ENCODE measurements around the gene GALNT16.

GRCh38 chr14:69404883-69405282 lies 144.9 kb downstream of the GALNT16 start:
- TF ChIP-seq CTCF (IDR thresholded peaks at IDR 0.05; ENCODE audit: poor library complexity) (no peak), EZH2 (IDR thresholded peaks at IDR 0.05; ENCODE audit: borderline replicate concordance) (no peak), EZH2phosphoT487 (IDR thresholded peaks at IDR 0.05; ENCODE audit: low read depth, severe bottlenecking, unreplicated experiment) (no peak)
